Left lung (tissue), 10 donors: ENCODE data around the gene BHMT. TPM values are rescaled to one million over a fixed set of nuclear protein-coding genes. Genes with fewer than 3 reads are reported as not detected.
"Not testable (repeated sequence)": the region's sequence is repeated elsewhere in the genome, so short reads cannot be mapped to it uniquely, and the experiment has no call there.

Experiments
- ATAC-seq: fragments of 200-7000 bp; cut with Tn5 transposase; one replicate; pipeline ENCODE4 v1.9.1; 2020; ENCODE audit warnings: moderate library complexity
- DNase-seq, 4 donors: peaks; one replicate each; pipeline ENCODE4 v3.0.0-alpha.2; 2013 to 2020
- H3K27ac ChIP-seq, 2 donors: fragments of 200-600 bp; sonication (generic) in 1 of 2; one replicate each; pipeline versions ENCODE4 v1.5.0 to v1.8.0; 2020 to 2021
- H3K27me3 ChIP-seq, 2 donors: fragments of 200-600 bp; sonication (generic) in 1 of 2; one replicate each; pipeline versions ENCODE4 v1.5.0 to v1.8.0; 2020 to 2021
- H3K36me3 ChIP-seq, 2 donors: fragments of 200-600 bp; sonication (generic) in 1 of 2; one replicate each; pipeline versions ENCODE4 v1.5.0 to v1.8.0; 2020 to 2021
- H3K4me1 ChIP-seq, 2 donors: fragments of 200-600 bp; one replicate each; pipeline ENCODE4 v1.8.0; 2021
- H3K4me3 ChIP-seq, 2 donors: fragments of 200-600 bp; sonication (generic) in 1 of 2; one replicate each; pipeline versions ENCODE4 v1.5.0 to v1.8.0; 2020 to 2021; ENCODE audit warnings: mild to moderate bottlenecking in 1 of 2
- H3K9me3 ChIP-seq, 2 donors: fragments of 200-600 bp; sonication (generic) in 1 of 2; one replicate each; pipeline versions ENCODE4 v1.5.0 to v1.8.0; 2020 to 2021
- intact Hi-C, 2 donors: fragments of 100-400 bp; cut with DNase I; formaldehyde crosslinking; loops; one replicate each; pipeline versions ENCODE4 v1.11.2 to v1.14.2; 2022
- polyA plus RNA-seq, 6 donors: library from polyadenylated mRNA; unstranded; fragments of 120-200 nt; gene quantifications; one replicate each; pipeline ENCODE4 v1.2.1, GENCODE V29; 2013; ENCODE audit not compliant: insufficient read length in 6 of 6
- total RNA-seq, 2 donors: library from RNA; stranded (reverse); fragmentation: NEBNext Ultra II Directional; extraction: Animal tissue kit (Norgen Biotek cat#: 25700); gene quantifications; one replicate each; pipeline ENCODE4 v1.2.1, GENCODE V29; 2021
- TF ChIP-seq, protein P1 (sequence below), 2 donors: fragments of 200-600 bp; sonication (generic) in 1 of 2; IDR thresholded peaks; one replicate each; pipeline versions ENCODE4 v1.5.0 to v1.8.0; 2021; ENCODE audit warnings: antibody characterized with exemption in 2 of 2
- donor health status: DM: no; HTN: yes; CAD: no.
- donor health status: DM: no; HTN: no; CAD: no.

BHMT gene
- total and polyA plus RNA-seq, 8 donors, result 0.16 to 2.1 (median 0.90) TPM; not detected in 1

DNA sequence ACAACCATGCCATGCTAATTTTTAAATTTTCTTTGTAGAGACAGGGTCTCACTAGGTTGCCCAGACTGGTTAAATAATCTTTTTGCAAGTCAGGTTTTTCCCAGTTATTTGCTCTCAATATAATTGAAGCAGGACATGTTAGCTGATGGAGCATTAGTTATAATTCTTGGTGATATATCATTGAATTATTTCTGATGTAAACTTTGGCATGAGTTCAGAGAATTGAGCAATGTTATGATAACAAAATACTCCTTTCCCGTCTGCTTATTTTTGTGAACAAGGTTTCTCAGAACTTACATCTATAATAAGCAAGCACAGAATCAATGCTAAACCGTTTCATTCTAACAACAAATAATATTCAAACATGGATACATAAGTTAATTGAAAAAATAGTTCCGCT, 37.8 kb downstream of the BHMT start:
- intact Hi-C loops, result no loop called here
- H3K4me1 ChIP-seq, result no peaks in the 10 kb centered on the region
- H3K27me3 ChIP-seq, result no peaks in the 10 kb centered on the region
- no peak for ATAC-seq
- no peak overlapping the region for H3K27ac ChIP-seq
- no peak for DNase-seq
- H3K4me3 ChIP-seq, result no peak overlapping the region
- H3K9me3 ChIP-seq, result no peaks in the 10 kb centered on the region
- H3K36me3 ChIP-seq, result no peaks in the 10 kb centered on the region
- TF ChIP-seq, protein P1, sequence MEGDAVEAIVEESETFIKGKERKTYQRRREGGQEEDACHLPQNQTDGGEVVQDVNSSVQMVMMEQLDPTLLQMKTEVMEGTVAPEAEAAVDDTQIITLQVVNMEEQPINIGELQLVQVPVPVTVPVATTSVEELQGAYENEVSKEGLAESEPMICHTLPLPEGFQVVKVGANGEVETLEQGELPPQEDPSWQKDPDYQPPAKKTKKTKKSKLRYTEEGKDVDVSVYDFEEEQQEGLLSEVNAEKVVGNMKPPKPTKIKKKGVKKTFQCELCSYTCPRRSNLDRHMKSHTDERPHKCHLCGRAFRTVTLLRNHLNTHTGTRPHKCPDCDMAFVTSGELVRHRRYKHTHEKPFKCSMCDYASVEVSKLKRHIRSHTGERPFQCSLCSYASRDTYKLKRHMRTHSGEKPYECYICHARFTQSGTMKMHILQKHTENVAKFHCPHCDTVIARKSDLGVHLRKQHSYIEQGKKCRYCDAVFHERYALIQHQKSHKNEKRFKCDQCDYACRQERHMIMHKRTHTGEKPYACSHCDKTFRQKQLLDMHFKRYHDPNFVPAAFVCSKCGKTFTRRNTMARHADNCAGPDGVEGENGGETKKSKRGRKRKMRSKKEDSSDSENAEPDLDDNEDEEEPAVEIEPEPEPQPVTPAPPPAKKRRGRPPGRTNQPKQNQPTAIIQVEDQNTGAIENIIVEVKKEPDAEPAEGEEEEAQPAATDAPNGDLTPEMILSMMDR (IDR thresholded peaks at IDR 0.05), result no peak

DNA sequence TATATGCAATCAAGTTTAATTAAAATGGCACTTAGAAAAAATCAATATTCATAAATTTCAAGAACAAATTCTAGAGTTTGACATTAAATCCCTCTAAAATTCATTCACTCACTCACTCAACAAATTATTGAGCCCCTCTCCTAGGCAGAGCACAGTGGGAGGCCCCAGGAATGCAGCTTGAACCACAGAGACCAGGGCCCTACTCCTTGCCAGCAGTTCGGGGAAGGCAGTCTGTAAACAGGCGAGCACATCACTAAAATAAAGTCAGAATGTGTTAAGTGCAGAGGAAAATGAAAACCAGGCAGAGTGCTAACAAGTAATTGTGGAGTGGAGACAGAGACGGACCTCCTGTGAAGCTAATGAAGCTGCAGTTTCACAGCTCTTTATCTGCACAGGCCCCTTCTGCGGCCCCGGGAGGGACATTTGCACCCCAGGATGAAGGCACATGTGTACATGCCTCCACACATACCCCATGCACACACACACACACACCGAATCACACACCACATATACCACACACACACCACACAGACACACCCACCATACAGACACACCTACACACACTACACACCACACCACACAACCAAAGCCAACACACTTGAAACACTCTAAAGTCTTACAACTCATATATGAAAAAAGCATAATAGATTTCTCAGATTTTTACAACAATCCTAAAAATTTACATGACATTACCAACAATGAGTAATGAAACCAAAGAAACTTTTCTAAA, 40.5 kb downstream of the BHMT start:
- Histone ChIP-seq H3K27ac (no peak overlapping the region), H3K36me3 (no peaks in the 10 kb centered on the region), H3K9me3 (no peaks in the 10 kb centered on the region), H3K4me3 (no peak overlapping the region), H3K27me3 (no peaks in the 10 kb centered on the region), H3K4me1 (no peaks in the 10 kb centered on the region)
- no peak for DNase-seq
- no peak for ATAC-seq
- TF ChIP-seq, protein P1 (IDR thresholded peaks at IDR 0.05), result no peak
- intact Hi-C loops, result no loop called here

DNA sequence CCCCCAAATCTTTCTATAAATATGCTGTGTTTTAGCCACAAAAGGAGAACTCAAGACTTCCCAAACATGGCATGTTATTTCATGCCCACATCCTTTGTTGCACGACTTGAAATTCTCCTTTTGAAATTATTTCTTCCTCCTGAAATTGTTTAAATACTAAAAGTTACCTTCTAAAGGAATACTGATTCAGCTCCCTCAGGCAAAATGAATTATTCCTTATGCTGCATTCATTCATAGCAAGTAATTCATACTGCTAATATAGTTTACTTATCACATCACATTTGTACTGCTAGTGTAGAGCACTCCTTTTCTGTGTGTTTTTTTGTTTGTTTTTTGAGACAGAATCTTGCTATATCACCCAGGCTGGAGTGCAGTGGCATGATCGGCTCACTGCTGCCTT, 45.7 kb downstream of the BHMT start:
- Histone ChIP-seq H3K9me3 (no peaks in the 10 kb centered on the region), H3K27me3 (no peaks in the 10 kb centered on the region), H3K27ac (no peak overlapping the region), H3K4me1 (no peaks in the 10 kb centered on the region), H3K36me3 (no peaks in the 10 kb centered on the region), H3K4me3 (no peak overlapping the region)
- DNase-seq (no peak), ATAC-seq (no peak)
- intact Hi-C loops, result no loop called here
- TF ChIP-seq, protein P1 (IDR thresholded peaks at IDR 0.05), result no peak

DNA sequence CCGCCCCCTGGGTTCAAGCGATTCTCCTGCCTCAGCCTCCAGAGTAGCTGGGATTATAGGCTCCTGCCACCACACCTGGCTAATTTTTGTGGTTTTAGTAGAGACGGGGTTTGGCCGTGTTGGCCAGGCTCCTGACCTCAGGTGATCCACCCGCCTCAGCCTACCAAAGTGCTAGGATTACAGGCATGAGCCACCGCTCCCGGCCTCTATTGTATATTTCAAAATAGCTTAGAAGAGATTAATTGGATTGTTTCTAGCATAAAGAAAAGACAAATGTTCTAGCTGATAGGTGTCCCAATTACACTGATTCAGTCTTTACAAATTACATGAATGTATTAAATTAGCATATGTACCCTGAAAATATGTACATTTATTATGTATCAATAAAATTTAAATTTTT, 50.0 kb downstream of the BHMT start:
- intact Hi-C loops, DNase-seq, H3K36me3 ChIP-seq, ATAC-seq, H3K9me3 ChIP-seq, H3K4me1 ChIP-seq, H3K27ac ChIP-seq, H3K4me3 ChIP-seq, H3K27me3 ChIP-seq: not testable (repeated sequence)

DNA sequence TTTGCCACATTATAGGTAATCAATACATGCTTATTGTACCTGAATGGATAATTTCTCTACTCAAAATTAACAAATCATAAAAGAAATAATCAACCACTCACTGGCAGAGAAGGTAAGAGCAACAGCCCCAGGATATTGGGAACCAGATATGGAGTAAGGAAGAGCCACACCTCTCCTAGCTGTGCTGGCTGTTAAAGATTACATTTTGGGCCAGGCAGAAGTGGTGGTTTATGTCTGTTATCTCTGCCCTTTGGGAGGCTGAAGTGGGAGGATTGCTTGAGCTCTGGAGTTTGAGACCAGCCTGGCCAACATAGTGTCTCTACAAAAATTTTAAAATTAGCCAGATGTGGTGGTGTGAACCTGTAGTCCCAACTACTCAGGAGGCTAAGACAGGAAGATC, 56.4 kb downstream of the BHMT start:
- no peaks in the 10 kb centered on the region for H3K27me3 ChIP-seq
- no peak for ATAC-seq
- no peak overlapping the region for H3K4me3 ChIP-seq
- no peak overlapping the region for H3K27ac ChIP-seq
- no peaks in the 10 kb centered on the region for H3K4me1 ChIP-seq
- no peaks in the 10 kb centered on the region for H3K36me3 ChIP-seq
- DNase-seq, result no peak
- intact Hi-C loops, result no loop called here
- no peaks in the 10 kb centered on the region for H3K9me3 ChIP-seq
- TF ChIP-seq, protein P1 (IDR thresholded peaks at IDR 0.05), result no peak

DNA sequence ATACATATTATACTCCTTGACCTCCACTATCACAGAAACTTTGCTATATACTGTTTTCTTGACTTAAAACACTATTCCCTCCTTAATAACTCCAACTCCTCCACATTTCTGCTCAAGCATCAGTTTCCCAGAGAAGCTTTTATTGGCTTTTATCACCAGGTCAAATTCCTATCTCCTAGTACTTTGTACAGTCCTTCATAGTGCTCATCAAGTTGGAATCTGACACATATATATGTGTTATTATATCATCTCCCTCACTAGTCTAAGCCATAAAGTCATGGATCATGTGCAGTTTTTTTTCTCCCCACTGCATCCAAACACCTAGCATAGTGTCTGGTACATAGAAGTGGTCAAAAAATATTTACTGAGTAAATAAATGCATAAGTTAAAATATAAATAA, 59.1 kb downstream of the BHMT start:
- Histone ChIP-seq H3K4me3 (no peak overlapping the region), H3K36me3 (no peaks in the 10 kb centered on the region), H3K4me1 (no peaks in the 10 kb centered on the region), H3K9me3 (no peaks in the 10 kb centered on the region), H3K27ac (no peak overlapping the region), H3K27me3 (no peaks in the 10 kb centered on the region)
- DNase-seq (no peak), ATAC-seq (no peak)
- intact Hi-C loops, result no loop called here
- TF ChIP-seq, protein P1 (IDR thresholded peaks at IDR 0.05), result no peak
